GM23338 (cell line): ENCODE data around the gene ITPRID1. TPM values are rescaled to one million over a fixed set of nuclear protein-coding genes. Genes with fewer than 3 reads are reported as not detected.

Experiments
- ATAC-seq: fragments of 200-7000 bp; cut with Tn5 transposase; 3 replicates; pipeline ENCODE4 v1.9.1; 2020
- DNase-seq: peaks from one replicate; pipeline ENCODE4 v3.0.0-alpha.2; 2015; ENCODE audit warnings: low spot score
- H2AFZ ChIP-seq: fragments of 200-600 bp; sonication (generic); 2 replicates; pipeline ENCODE4 v1.8.0; 2016; ENCODE audit warnings: antibody characterized with exemption, mild to moderate bottlenecking, moderate library complexity
- H3F3A ChIP-seq: fragments of 200-600 bp; sonication (generic); replicated peaks from 2 replicates; pipeline ENCODE4 v1.8.0; 2017; ENCODE audit warnings: antibody characterized with exemption, mixed run types, low read depth
- H3K27ac ChIP-seq: fragments of 200-600 bp; sonication (generic); 2 replicates; pipeline ENCODE4 v1.6.1; 2016; ENCODE audit warnings: low read depth
- H3K27me3 ChIP-seq: fragments of 200-600 bp; sonication (generic); 2 replicates; pipeline ENCODE4 v1.8.0; 2016; ENCODE audit warnings: mild to moderate bottlenecking, mixed run types, moderate library complexity; ENCODE audit not compliant: insufficient read depth
- H3K36me3 ChIP-seq: fragments of 200-600 bp; sonication (generic); 2 replicates; pipeline ENCODE4 v1.8.0; 2016; ENCODE audit warnings: mild to moderate bottlenecking; ENCODE audit not compliant: insufficient read depth
- H3K4me1 ChIP-seq: fragments of 200-600 bp; sonication (generic); 2 replicates; pipeline ENCODE4 v1.8.0; 2016; ENCODE audit warnings: mild to moderate bottlenecking, moderate library complexity; ENCODE audit not compliant: insufficient read depth
- H3K4me2 ChIP-seq: fragments of 200-600 bp; sonication (generic); 2 replicates; pipeline ENCODE4 v1.7.1; 2017; ENCODE audit warnings: mixed run types
- H3K4me3 ChIP-seq: fragments of 200-600 bp; sonication (generic); 2 replicates; pipeline ENCODE4 v1.6.1; 2016; ENCODE audit warnings: mixed run types
- H3K79me2 ChIP-seq: fragments of 200-600 bp; sonication (generic); replicated peaks from 2 replicates; pipeline ENCODE4 v1.8.0; 2017; ENCODE audit warnings: mild to moderate bottlenecking; ENCODE audit not compliant: insufficient read depth
- H3K9me2 ChIP-seq: fragments of 200-600 bp; sonication (generic); 2 replicates; pipeline ENCODE4 v1.8.0; 2017; ENCODE audit not compliant: insufficient read depth
- H4K20me1 ChIP-seq: fragments of 200-600 bp; sonication (generic); replicated peaks from 2 replicates; pipeline ENCODE4 v1.8.0; 2017; ENCODE audit warnings: mild to moderate bottlenecking; ENCODE audit not compliant: insufficient read depth
- H3K27ac Mint-ChIP-seq: 2 replicates; pipeline ENCODE4 v1.8.0; 2020; ENCODE audit warnings: inconsistent platforms, mild to moderate bottlenecking, moderate library complexity, mixed read lengths
- H3K27me3 Mint-ChIP-seq: 3 replicates; pipeline ENCODE4 v1.8.0; 2022; ENCODE audit warnings: low read depth, mild to moderate bottlenecking, moderate library complexity, mixed read lengths, inconsistent platforms; ENCODE audit not compliant: insufficient read depth, poor library complexity
- H3K36me3 Mint-ChIP-seq: 3 replicates; pipeline ENCODE4 v1.8.0; 2021; ENCODE audit warnings: low read depth, mild to moderate bottlenecking, inconsistent platforms, moderate library complexity, mixed read lengths
- H3K4me1 Mint-ChIP-seq: 3 replicates; pipeline ENCODE4 v1.8.0; 2020; ENCODE audit warnings: mild to moderate bottlenecking, inconsistent platforms, mixed read lengths
- H3K4me3 Mint-ChIP-seq: 3 replicates; pipeline ENCODE4 v1.8.0; 2021; ENCODE audit warnings: moderate library complexity, mild to moderate bottlenecking, inconsistent platforms, mixed read lengths
- H3K9me3 Mint-ChIP-seq: 3 replicates; pipeline ENCODE4 v1.8.0; 2020; ENCODE audit warnings: moderate library complexity, mild to moderate bottlenecking, inconsistent platforms, mixed read lengths
- CREB1 ChIP-seq: fragments of 250-450 bp; sonication (Bioruptor Pico); IDR thresholded peaks from 2 replicates; pipeline ENCODE4 v1.5.0; 2020; ENCODE audit warnings: low read depth, mild to moderate bottlenecking, moderate library complexity
- CTCF ChIP-seq, 2 experiments: fragments of 200-600 bp in 1 of 2; sonication (generic) in 1 of 2; conservative IDR thresholded peaks; 2 replicates each; pipeline versions ENCODE4 v1.5.1 to v1.6.1; 2016 to 2017; ENCODE audit warnings: antibody characterized with exemption in 2 of 2, low read depth in 2 of 2, mild to moderate bottlenecking in 2 of 2, moderate library complexity in 1 of 2
- ETS1 ChIP-seq: IDR thresholded peaks from 2 replicates; pipeline ENCODE4 v1.6.1; 2016; ENCODE audit warnings: antibody characterized with exemption
- EZH2 ChIP-seq: fragments of 200-600 bp; sonication (generic); IDR thresholded peaks from one replicate; pipeline ENCODE4 v1.8.0; 2017; ENCODE audit warnings: antibody characterized with exemption, mild to moderate bottlenecking, low read depth; ENCODE audit not compliant: unreplicated experiment
- EZH2phosphoT487 ChIP-seq: fragments of 200-600 bp; sonication (generic); IDR thresholded peaks from one replicate; pipeline ENCODE4 v1.8.1; 2018; ENCODE audit warnings: antibody characterized with exemption; ENCODE audit not compliant: unreplicated experiment
- JUNB ChIP-seq: IDR thresholded peaks from one replicate; pipeline ENCODE4 v1.6.1; 2016; ENCODE audit warnings: antibody characterized with exemption; ENCODE audit not compliant: unreplicated experiment
- NANOG ChIP-seq: IDR thresholded peaks from 2 replicates; pipeline ENCODE4 v1.6.1; 2016; ENCODE audit warnings: antibody characterized with exemption, borderline replicate concordance
- POLR2AphosphoS5 ChIP-seq: IDR thresholded peaks from 2 replicates; pipeline ENCODE4 v1.6.1; 2016; ENCODE audit warnings: antibody characterized with exemption, low read depth
- REST ChIP-seq: IDR thresholded peaks from one replicate; pipeline ENCODE4 v1.6.1; 2018; ENCODE audit warnings: antibody characterized with exemption; ENCODE audit not compliant: unreplicated experiment
- STAT1 ChIP-seq: IDR thresholded peaks from one replicate; pipeline ENCODE4 v1.6.1; 2016; ENCODE audit warnings: antibody characterized with exemption; ENCODE audit not compliant: unreplicated experiment
- ZNF114 ChIP-seq: fragments of 250-450 bp; sonication (Bioruptor Pico); IDR thresholded peaks from 2 replicates; pipeline ENCODE4 v1.5.0; 2020; ENCODE audit warnings: mild to moderate bottlenecking, moderate library complexity
- ZNF331 ChIP-seq: fragments of 250-450 bp; sonication (Bioruptor Pico); IDR thresholded peaks from 2 replicates; pipeline ENCODE4 v1.5.0; 2020; ENCODE audit warnings: low read depth, mild to moderate bottlenecking, moderate library complexity
- ZNF462 ChIP-seq: fragments of 250-450 bp; sonication (Bioruptor Pico); IDR thresholded peaks from 2 replicates; pipeline ENCODE4 v1.5.0; 2020; ENCODE audit warnings: mild to moderate bottlenecking, moderate library complexity
- polyA plus RNA-seq: library from polyadenylated mRNA; unstranded; fragments of >200 nt; fragmentation: Nextera tagmentation; extraction: Ambion mirVana; gene quantifications from 2 replicates; pipeline ENCODE4 v1.2.1, GENCODE V29; 2016
- total RNA-seq: library from RNA; depleted of rRNA; stranded (reverse); fragments of >200 nt; shearing (Covaris generic); gene quantifications from 2 replicates; pipeline ENCODE4 v1.2.3, GENCODE V29; 2014

The ITPRID1 gene
- total and polyA plus RNA-seq, 2 experiments from 2014 or later = 0.05 to 0.45 TPM

- Histone ChIP-seq H3K79me2 (no peaks in the 10 kb centered on the region), H3F3A (no peaks in the 10 kb centered on the region), H2AFZ (no peak overlapping the region), H3K27ac (no peak overlapping the region), H3K9me2 (peaks cover 16% of the 10 kb centered on the region), H3K36me3 (no peaks in the 10 kb centered on the region), H4K20me1 (no peaks in the 10 kb centered on the region), H3K27me3 (no peaks in the 10 kb centered on the region), H3K4me3 (no peak overlapping the region), H3K4me2 (no peak overlapping the region), H3K4me1 (peaks cover 23% of the 10 kb centered on the region)
- peaks cover 3% of the 10 kb centered on the region for H3K27me3 Mint-ChIP-seq
- H3K36me3 Mint-ChIP-seq = no peaks in the 10 kb centered on the region
- no peaks in the 10 kb centered on the region for H3K9me3 Mint-ChIP-seq
- no peak overlapping the region for H3K27ac Mint-ChIP-seq
- ATAC-seq (no peak; the same call in 2 of the 3 replicates), DNase-seq (no peak)
- no peak overlapping the region for H3K4me3 Mint-ChIP-seq
- no peak for TF ChIP-seq CREB1
- no peak for TF ChIP-seq ETS1
- no peak for TF ChIP-seq JUNB
- TF ChIP-seq ZNF114 = no peak
- TF ChIP-seq ZNF462 = no peak
- no peak for TF ChIP-seq EZH2phosphoT487
- TF ChIP-seq STAT1 = no peak
- no peak for TF ChIP-seq POLR2AphosphoS5
- TF ChIP-seq EZH2 = no peak
- TF ChIP-seq NANOG = no peak
- no peak for TF ChIP-seq REST
- no peak for TF ChIP-seq ZNF331 (CRISPR knock-in tag)
- no peak for TF ChIP-seq CTCF (conservative IDR thresholded peaks at IDR 0.05; ENCODE audit: low read depth in 2 of 2)
- H3K4me1 Mint-ChIP-seq = peaks cover 21% of the 10 kb centered on the region
Measured at GRCh38 chr7:31683445-31684225, 169.7 kb downstream of the ITPRID1 start.
